Liver (tissue), 9 donors: Measurements from ENCODE around the gene TMEM132E. TPM values are rescaled to one million over a fixed set of nuclear protein-coding genes. Genes with fewer than 3 reads are reported as not detected.

Source experiments
- DNase-seq: peaks from one replicate; pipeline ENCODE4 v3.0.0-alpha.2; 2017; ENCODE audit warnings: low spot score
- H3K27ac ChIP-seq, 2 donors: one replicate each; pipeline ENCODE4 v1.7.0; 2013; ENCODE audit warnings: inconsistent platforms in 2 of 2, low read length in 2 of 2, control low read depth in 1 of 2, low read depth in 1 of 2, mild to moderate bottlenecking in 1 of 2
- H3K27me3 ChIP-seq, 4 donors: one replicate each; pipeline versions ENCODE4 v1.6.1 to v1.7.0; 2013; ENCODE audit warnings: low read length in 3 of 4, inconsistent platforms in 1 of 4, mild to moderate bottlenecking in 1 of 4, moderate library complexity in 1 of 4; ENCODE audit not compliant: control insufficient read depth in 4 of 4, insufficient read depth in 4 of 4
- H3K36me3 ChIP-seq, 4 donors: one replicate each; pipeline versions ENCODE4 v1.6.1 to v1.7.0; 2013; ENCODE audit warnings: low read length in 3 of 4, mild to moderate bottlenecking in 3 of 4, low read depth in 1 of 4, moderate library complexity in 1 of 4; ENCODE audit not compliant: control insufficient read depth in 4 of 4, insufficient read depth in 3 of 4
- H3K4me1 ChIP-seq, 4 donors: one replicate each; pipeline versions ENCODE4 v1.6.1 to v1.7.0; 2013; ENCODE audit warnings: low read length in 3 of 4, mild to moderate bottlenecking in 3 of 4, moderate library complexity in 1 of 4; ENCODE audit not compliant: control insufficient read depth in 4 of 4, insufficient read depth in 4 of 4
- H3K4me3 ChIP-seq, 3 donors: one replicate each; pipeline versions ENCODE4 v1.6.1 to v1.7.0; 2013; ENCODE audit warnings: low read length in 3 of 3, control low read depth in 1 of 3, low read depth in 1 of 3, mild to moderate bottlenecking in 1 of 3
- H3K9ac ChIP-seq, 2 donors: one replicate each; pipeline ENCODE4 v1.7.0; 2013; ENCODE audit warnings: low read length in 2 of 2, mild to moderate bottlenecking in 2 of 2, moderate library complexity in 2 of 2, control low read depth in 1 of 2, low read depth in 1 of 2
- H3K9me3 ChIP-seq, 4 donors: one replicate each; pipeline versions ENCODE4 v1.6.1 to v1.7.0; 2013; ENCODE audit warnings: low read length in 3 of 4; ENCODE audit not compliant: control insufficient read depth in 4 of 4
- EGR1 ChIP-seq, 2 donors: IDR thresholded peaks; 2 replicates each; pipeline ENCODE4 v1.6.1; 2016 to 2018; ENCODE audit warnings: antibody characterized with exemption in 2 of 2, low read depth in 2 of 2
- FOXA1 ChIP-seq: IDR thresholded peaks from 2 replicates; pipeline ENCODE4 v1.6.1; 2016; ENCODE audit warnings: antibody characterized with exemption
- FOXA2 ChIP-seq: IDR thresholded peaks from 2 replicates; pipeline ENCODE4 v1.6.1; 2016; ENCODE audit warnings: antibody characterized with exemption
- GABPA ChIP-seq, 2 donors: IDR thresholded peaks in 1 of 2; conservative IDR thresholded peaks in 1 of 2; 2 replicates each; pipeline ENCODE4 v1.6.1; 2016; ENCODE audit warnings: antibody characterized with exemption in 2 of 2, mild to moderate bottlenecking in 1 of 2, moderate library complexity in 1 of 2
- HNF4A ChIP-seq, 2 donors: conservative IDR thresholded peaks; 2 replicates each; pipeline ENCODE4 v1.6.1; 2016; ENCODE audit warnings: antibody characterized with exemption in 2 of 2, mild to moderate bottlenecking in 2 of 2
- HNF4G ChIP-seq: IDR thresholded peaks from 2 replicates; pipeline ENCODE4 v1.6.1; 2016; ENCODE audit warnings: antibody characterized with exemption
- JUND ChIP-seq, 2 donors: IDR thresholded peaks; 2 replicates each; pipeline ENCODE4 v1.6.1; 2016; ENCODE audit warnings: antibody characterized with exemption in 2 of 2
- NR2F2 ChIP-seq: IDR thresholded peaks from 2 replicates; pipeline ENCODE4 v1.6.1; 2016; ENCODE audit warnings: antibody characterized with exemption
- RAD21 ChIP-seq, 2 donors: IDR thresholded peaks; 2 replicates each; pipeline ENCODE4 v1.6.1; 2016; ENCODE audit warnings: antibody characterized with exemption in 2 of 2, mild to moderate bottlenecking in 2 of 2
- RXRA ChIP-seq, 2 donors: IDR thresholded peaks; 2 replicates each; pipeline ENCODE4 v1.6.1; 2017 to 2018; ENCODE audit warnings: antibody characterized with exemption in 2 of 2, mild to moderate bottlenecking in 1 of 2
- SP1 ChIP-seq: IDR thresholded peaks from 2 replicates; pipeline ENCODE4 v1.6.1; 2018; ENCODE audit warnings: antibody characterized with exemption, mild to moderate bottlenecking
- TAF1 ChIP-seq: conservative IDR thresholded peaks from 2 replicates; pipeline ENCODE4 v1.6.1; 2016; ENCODE audit warnings: antibody characterized with exemption, mild to moderate bottlenecking
- YY1 ChIP-seq: IDR thresholded peaks from 2 replicates; pipeline ENCODE4 v1.6.1; 2016; ENCODE audit warnings: antibody characterized with exemption, mild to moderate bottlenecking
- WGBS: extraction: QIAGEN DNeasy Blood & Tissue Kit; methylation state at CpG from one replicate; pipeline ENCODE4 v1.1.7; 2013; 5-methylcytosine and 5-hydroxymethylcytosine counted together
- polyA plus RNA-seq, 2 donors: library from polyadenylated mRNA; stranded (reverse) in 1 of 2; unstranded in 1 of 2; fragments of 200-250 nt in 1 of 2; fragments of >200 nt in 1 of 2; fragmentation: Nextera tagmentation in 1 of 2; extraction: Ambion mirVana in 1 of 2; gene quantifications; one replicate each; pipeline versions ENCODE4 v1.2.1 to v1.2.3, GENCODE V29; 2013 to 2015
- total RNA-seq, 2 donors: library from RNA; depleted of rRNA; stranded (reverse); fragments of >200 nt; gene quantifications; one replicate each; pipeline ENCODE4 v1.2.3, GENCODE V29; 2014
- TF ChIP-seq, protein P1 (sequence below): IDR thresholded peaks from 2 replicates; pipeline ENCODE4 v1.6.1; 2016; ENCODE audit warnings: antibody characterized with exemption
- TF ChIP-seq, protein P2 (sequence below): IDR thresholded peaks from 2 replicates; pipeline ENCODE4 v1.6.1; 2016; ENCODE audit warnings: antibody characterized with exemption
- TF ChIP-seq, protein P3 (sequence below): IDR thresholded peaks from 2 replicates; pipeline ENCODE4 v1.6.1; 2016; ENCODE audit warnings: antibody characterized with exemption
- TF ChIP-seq, protein P4 (sequence below): fragments of 150-350 bp; IDR thresholded peaks from 2 replicates; pipeline ENCODE4 v1.5.1; 2017; ENCODE audit warnings: improper control_type of control experiment, low read depth, low read length; ENCODE audit not compliant: missing input control
- TF ChIP-seq, protein P5 (sequence below): IDR thresholded peaks from 2 replicates; pipeline ENCODE4 v1.6.1; 2016; ENCODE audit warnings: antibody characterized with exemption, mild to moderate bottlenecking
- donor health status: healthy.
- donor health status: healthy.
- donor health status: healthy.
- donor health status: healthy.
- donor health status: healthy.

The TMEM132E gene
- total and polyA plus RNA-seq, 4 donors: 0.25 to 1.2 (median 0.46) TPM; not detected in 1

DNA sequence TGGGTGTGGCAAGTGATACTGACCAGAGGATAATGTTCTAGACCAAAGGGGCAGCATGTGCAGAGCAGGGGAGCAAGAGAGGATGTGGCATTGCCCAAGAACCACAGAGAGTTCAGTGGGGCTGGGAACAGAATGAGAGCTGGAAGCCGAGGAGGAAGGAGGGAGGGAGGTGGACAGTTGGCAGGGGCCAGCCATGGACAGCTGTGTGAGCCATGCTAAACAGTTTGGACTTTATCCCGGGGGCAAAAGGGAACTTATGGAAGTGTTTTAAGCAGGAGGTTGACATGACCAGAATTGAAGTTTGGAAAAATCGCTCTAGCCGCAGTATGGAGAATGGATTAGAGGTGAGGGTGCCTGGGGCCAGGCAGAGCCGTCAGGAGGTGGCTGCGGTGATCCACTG, 29.4 kb upstream of the TMEM132E start:
- TF ChIP-seq RXRA (IDR thresholded peaks at IDR 0.05): no peak
- TF ChIP-seq FOXA1: no peak
- TF ChIP-seq GABPA (IDR thresholded peaks at IDR 0.05 in 1 of 2, conservative IDR thresholded peaks at IDR 0.05 in 1 of 2): no peak
- TF ChIP-seq EGR1 (IDR thresholded peaks at IDR 0.05; ENCODE audit: low read depth in 2 of 2): no peak
- no peak for TF ChIP-seq YY1
- Histone ChIP-seq H3K27me3 (peaks cover 0 to 3% (median 0%) of the 10 kb centered on the region in 4 donors), H3K27ac (no peak overlapping the region), H3K4me3 (no peak overlapping the region), H3K36me3 (no peaks in the 10 kb centered on the region), H3K9me3 (no peaks in the 10 kb centered on the region), H3K4me1 (no peaks in the 10 kb centered on the region), H3K9ac (no peak overlapping the region)
- WGBS: 59% methylated on average over 6 of the region's 6 CpGs
- no peak for DNase-seq

DNA sequence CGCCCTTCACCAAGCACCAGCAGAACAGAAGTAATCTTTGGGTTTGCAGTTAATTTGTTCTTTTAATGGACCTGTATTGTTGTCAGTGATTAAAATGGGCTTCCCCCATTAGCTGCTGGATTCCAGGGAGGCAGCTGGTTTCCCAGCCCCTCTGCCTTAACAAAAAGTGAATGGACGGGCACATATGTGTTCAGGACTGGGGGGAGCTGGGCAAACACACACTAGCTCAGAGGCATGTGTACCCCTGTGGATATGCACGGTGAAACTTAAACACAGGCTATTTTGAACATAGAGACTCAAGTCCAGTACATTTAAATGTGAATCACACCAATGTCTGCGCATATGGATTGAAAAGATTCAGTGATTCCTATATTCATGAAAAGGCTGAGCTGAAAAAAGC, 25.5 kb upstream of the TMEM132E start:
- H3K9me3 ChIP-seq: no peaks in the 10 kb centered on the region
- no peak overlapping the region for H3K4me3 ChIP-seq
- no peak overlapping the region for H3K27ac ChIP-seq
- H3K4me1 ChIP-seq: no peaks in the 10 kb centered on the region
- WGBS: 71% methylated on average over 4 of the region's 4 CpGs
- H3K9ac ChIP-seq: no peak overlapping the region
- DNase-seq: no peak
- peaks cover 0 to 2% (median 0%) of the 10 kb centered on the region in 4 donors for H3K27me3 ChIP-seq
- TF ChIP-seq RXRA (IDR thresholded peaks at IDR 0.05): no peak
- TF ChIP-seq, protein P1, sequence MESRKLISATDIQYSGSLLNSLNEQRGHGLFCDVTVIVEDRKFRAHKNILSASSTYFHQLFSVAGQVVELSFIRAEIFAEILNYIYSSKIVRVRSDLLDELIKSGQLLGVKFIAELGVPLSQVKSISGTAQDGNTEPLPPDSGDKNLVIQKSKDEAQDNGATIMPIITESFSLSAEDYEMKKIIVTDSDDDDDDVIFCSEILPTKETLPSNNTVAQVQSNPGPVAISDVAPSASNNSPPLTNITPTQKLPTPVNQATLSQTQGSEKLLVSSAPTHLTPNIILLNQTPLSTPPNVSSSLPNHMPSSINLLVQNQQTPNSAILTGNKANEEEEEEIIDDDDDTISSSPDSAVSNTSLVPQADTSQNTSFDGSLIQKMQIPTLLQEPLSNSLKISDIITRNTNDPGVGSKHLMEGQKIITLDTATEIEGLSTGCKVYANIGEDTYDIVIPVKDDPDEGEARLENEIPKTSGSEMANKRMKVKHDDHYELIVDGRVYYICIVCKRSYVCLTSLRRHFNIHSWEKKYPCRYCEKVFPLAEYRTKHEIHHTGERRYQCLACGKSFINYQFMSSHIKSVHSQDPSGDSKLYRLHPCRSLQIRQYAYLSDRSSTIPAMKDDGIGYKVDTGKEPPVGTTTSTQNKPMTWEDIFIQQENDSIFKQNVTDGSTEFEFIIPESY: no peak
- no peak for TF ChIP-seq JUND (IDR thresholded peaks at IDR 0.05)
- TF ChIP-seq HNF4A (conservative IDR thresholded peaks at IDR 0.05): no peak
- no peak for TF ChIP-seq HNF4G
- TF ChIP-seq, protein P2, sequence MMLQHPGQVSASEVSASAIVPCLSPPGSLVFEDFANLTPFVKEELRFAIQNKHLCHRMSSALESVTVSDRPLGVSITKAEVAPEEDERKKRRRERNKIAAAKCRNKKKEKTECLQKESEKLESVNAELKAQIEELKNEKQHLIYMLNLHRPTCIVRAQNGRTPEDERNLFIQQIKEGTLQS: no peak
- no peak for TF ChIP-seq SP1
- TF ChIP-seq NR2F2: no peak
- TF ChIP-seq GABPA (IDR thresholded peaks at IDR 0.05 in 1 of 2, conservative IDR thresholded peaks at IDR 0.05 in 1 of 2): no peak
- TF ChIP-seq, protein P3, sequence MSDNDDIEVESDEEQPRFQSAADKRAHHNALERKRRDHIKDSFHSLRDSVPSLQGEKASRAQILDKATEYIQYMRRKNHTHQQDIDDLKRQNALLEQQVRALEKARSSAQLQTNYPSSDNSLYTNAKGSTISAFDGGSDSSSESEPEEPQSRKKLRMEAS: no peak
- no peak for TF ChIP-seq FOXA2
- no peak for TF ChIP-seq TAF1
- TF ChIP-seq, protein P4, sequence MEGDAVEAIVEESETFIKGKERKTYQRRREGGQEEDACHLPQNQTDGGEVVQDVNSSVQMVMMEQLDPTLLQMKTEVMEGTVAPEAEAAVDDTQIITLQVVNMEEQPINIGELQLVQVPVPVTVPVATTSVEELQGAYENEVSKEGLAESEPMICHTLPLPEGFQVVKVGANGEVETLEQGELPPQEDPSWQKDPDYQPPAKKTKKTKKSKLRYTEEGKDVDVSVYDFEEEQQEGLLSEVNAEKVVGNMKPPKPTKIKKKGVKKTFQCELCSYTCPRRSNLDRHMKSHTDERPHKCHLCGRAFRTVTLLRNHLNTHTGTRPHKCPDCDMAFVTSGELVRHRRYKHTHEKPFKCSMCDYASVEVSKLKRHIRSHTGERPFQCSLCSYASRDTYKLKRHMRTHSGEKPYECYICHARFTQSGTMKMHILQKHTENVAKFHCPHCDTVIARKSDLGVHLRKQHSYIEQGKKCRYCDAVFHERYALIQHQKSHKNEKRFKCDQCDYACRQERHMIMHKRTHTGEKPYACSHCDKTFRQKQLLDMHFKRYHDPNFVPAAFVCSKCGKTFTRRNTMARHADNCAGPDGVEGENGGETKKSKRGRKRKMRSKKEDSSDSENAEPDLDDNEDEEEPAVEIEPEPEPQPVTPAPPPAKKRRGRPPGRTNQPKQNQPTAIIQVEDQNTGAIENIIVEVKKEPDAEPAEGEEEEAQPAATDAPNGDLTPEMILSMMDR: no peak
- TF ChIP-seq YY1: no peak
- TF ChIP-seq RAD21 (IDR thresholded peaks at IDR 0.05): no peak
- TF ChIP-seq FOXA1: no peak
- TF ChIP-seq, protein P5, sequence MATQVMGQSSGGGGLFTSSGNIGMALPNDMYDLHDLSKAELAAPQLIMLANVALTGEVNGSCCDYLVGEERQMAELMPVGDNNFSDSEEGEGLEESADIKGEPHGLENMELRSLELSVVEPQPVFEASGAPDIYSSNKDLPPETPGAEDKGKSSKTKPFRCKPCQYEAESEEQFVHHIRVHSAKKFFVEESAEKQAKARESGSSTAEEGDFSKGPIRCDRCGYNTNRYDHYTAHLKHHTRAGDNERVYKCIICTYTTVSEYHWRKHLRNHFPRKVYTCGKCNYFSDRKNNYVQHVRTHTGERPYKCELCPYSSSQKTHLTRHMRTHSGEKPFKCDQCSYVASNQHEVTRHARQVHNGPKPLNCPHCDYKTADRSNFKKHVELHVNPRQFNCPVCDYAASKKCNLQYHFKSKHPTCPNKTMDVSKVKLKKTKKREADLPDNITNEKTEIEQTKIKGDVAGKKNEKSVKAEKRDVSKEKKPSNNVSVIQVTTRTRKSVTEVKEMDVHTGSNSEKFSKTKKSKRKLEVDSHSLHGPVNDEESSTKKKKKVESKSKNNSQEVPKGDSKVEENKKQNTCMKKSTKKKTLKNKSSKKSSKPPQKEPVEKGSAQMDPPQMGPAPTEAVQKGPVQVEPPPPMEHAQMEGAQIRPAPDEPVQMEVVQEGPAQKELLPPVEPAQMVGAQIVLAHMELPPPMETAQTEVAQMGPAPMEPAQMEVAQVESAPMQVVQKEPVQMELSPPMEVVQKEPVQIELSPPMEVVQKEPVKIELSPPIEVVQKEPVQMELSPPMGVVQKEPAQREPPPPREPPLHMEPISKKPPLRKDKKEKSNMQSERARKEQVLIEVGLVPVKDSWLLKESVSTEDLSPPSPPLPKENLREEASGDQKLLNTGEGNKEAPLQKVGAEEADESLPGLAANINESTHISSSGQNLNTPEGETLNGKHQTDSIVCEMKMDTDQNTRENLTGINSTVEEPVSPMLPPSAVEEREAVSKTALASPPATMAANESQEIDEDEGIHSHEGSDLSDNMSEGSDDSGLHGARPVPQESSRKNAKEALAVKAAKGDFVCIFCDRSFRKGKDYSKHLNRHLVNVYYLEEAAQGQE: no peak
- no peak for TF ChIP-seq EGR1 (IDR thresholded peaks at IDR 0.05; ENCODE audit: low read depth in 2 of 2)
- H3K36me3 ChIP-seq: no peaks in the 10 kb centered on the region
